ENCODE data around the gene LITAF. TPM values are rescaled to one million over a fixed set of nuclear protein-coding genes. Genes with fewer than 3 reads are reported as not detected.

LITAF gene
- total RNA-seq, 4 donors from 2014 or later: 32.8 to 193 (median 101) TPM

GRCh38 chr16:11536104-11536866 lies 50.4 kb downstream of the LITAF start:
- Histone ChIP-seq H3K4me3 (no peak overlapping the region), H3K36me3 (no peaks in the 10 kb centered on the region), H3K4me1 (peaks cover 0 to 26% (median 11%) of the 10 kb centered on the region in 4 donors), H3K27ac (peak overlapping the region in 1 of 4 donors; percentile 36), H3K27me3 (no peaks in the 10 kb centered on the region), H3K9me3 (no peaks in the 10 kb centered on the region)
- intact Hi-C loops (cut with DNase I; ENCODE audit: low total_unique reads): loop anchor here (5.0 to 10.0 kb wide), 2 partner anchors 106 to 179 kb away; no protein-coding TSS in a partner anchor
- TF ChIP-seq CTCF (IDR thresholded peaks at IDR 0.05) (no peak), POLR2AphosphoS5 (IDR thresholded peaks at IDR 0.05) (no peak), EP300 (IDR thresholded peaks at IDR 0.05; ENCODE audit: low read depth) (no peak), POLR2A (IDR thresholded peaks at IDR 0.05) (no peak)
- DNase-seq: no peak
- in situ Hi-C loops (cut with MboI; ENCODE audit: low pct_ligation_motif_present in 1 of 4, low pct_unique_long_range_greater_than_20kb in 1 of 4, low sequenced_read_pairs in 3 of 4): loop anchor here in 3 of 4 donors (10.0 to 25.0 kb wide), 3 partner anchors 179 to 574 kb away; no protein-coding TSS in a partner anchor
- 90 to 94% methylated on average over 2 to 15 of the region's 15 CpGs for WGBS, 2 donors (ENCODE audit: low coverage in 1 of 2)

DNA sequence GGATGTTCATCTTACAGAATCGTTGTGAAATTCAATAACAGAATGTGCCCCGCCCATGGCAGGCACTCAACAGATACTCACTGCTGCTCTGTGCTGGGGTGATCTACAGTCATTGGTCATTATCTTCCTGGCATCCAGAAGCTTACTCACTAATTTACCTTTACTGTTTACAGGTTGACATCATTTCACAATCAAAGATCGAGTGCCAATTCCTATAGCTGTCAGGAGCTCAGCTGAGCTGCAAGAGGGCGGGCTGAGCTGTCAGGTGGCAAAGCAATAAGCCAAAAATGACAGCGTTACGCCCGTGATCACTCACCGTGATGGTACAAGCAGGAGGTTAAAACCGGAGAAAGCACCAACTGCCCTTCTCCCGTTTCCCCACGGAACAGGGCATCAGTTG lies 51.2 kb downstream of the LITAF start:
- H3K27me3 ChIP-seq: no peaks in the 10 kb centered on the region
- no peaks in the 10 kb centered on the region for H3K36me3 ChIP-seq
- H3K9me3 ChIP-seq: no peaks in the 10 kb centered on the region
- intact Hi-C loops (cut with DNase I; ENCODE audit: low total_unique reads) (loop anchor here (5.0 to 10.0 kb wide), 2 partner anchors 107 to 179 kb away; no protein-coding TSS in a partner anchor), in situ Hi-C loops (cut with MboI; ENCODE audit: low pct_ligation_motif_present in 1 of 4, low pct_unique_long_range_greater_than_20kb in 1 of 4, low sequenced_read_pairs in 3 of 4) (loop anchor here in 3 of 4 donors (10.0 to 25.0 kb wide), 3 partner anchors 179 to 573 kb away; no protein-coding TSS in a partner anchor)
- peak; percentile 34 for DNase-seq
- 62% methylated on average over 11 of the region's 11 CpGs; no CpG with 5 or more reads in 1 of the 2 donors for WGBS, 2 donors (ENCODE audit: low coverage in 1 of 2)
- TF ChIP-seq EP300 (IDR thresholded peaks at IDR 0.05; ENCODE audit: low read depth): no peak
- TF ChIP-seq CTCF (IDR thresholded peaks at IDR 0.05): no peak
- no peak for TF ChIP-seq POLR2A (IDR thresholded peaks at IDR 0.05)
- no peak for TF ChIP-seq POLR2AphosphoS5 (IDR thresholded peaks at IDR 0.05)
- peak overlapping the region in 3 of 4 donors; percentile 10 to 53 (median 36) for H3K27ac ChIP-seq
- H3K4me3 ChIP-seq: no peak overlapping the region
- H3K4me1 ChIP-seq: peaks cover 0 to 26% (median 11%) of the 10 kb centered on the region in 4 donors

- in situ Hi-C loops (cut with MboI; ENCODE audit: low pct_ligation_motif_present in 1 of 4, low pct_unique_long_range_greater_than_20kb in 1 of 4, low sequenced_read_pairs in 3 of 4): loop anchor here in 3 of 4 donors (5.0 to 25.0 kb wide), 4 partner anchors 108 to 572 kb away; no protein-coding TSS in a partner anchor
- TF ChIP-seq EP300 (IDR thresholded peaks at IDR 0.05; ENCODE audit: low read depth) (no peak), POLR2A (IDR thresholded peaks at IDR 0.05) (no peak), POLR2AphosphoS5 (IDR thresholded peaks at IDR 0.05) (no peak)
Observed at GRCh38 chr16:11534262-11534661, 52.5 kb downstream of the LITAF start.

GRCh38 chr16:11533588-11533987 lies 53.1 kb downstream of the LITAF start:
- no peak for TF ChIP-seq EP300 (IDR thresholded peaks at IDR 0.05; ENCODE audit: low read depth)
- TF ChIP-seq CTCF (IDR thresholded peaks at IDR 0.05): no peak
- no peak for TF ChIP-seq POLR2AphosphoS5 (IDR thresholded peaks at IDR 0.05)
- TF ChIP-seq POLR2A (IDR thresholded peaks at IDR 0.05): no peak
- Histone ChIP-seq H3K9me3 (no peaks in the 10 kb centered on the region), H3K4me3 (no peak overlapping the region), H3K4me1 (peaks cover 0 to 26% (median 11%) of the 10 kb centered on the region in 4 donors), H3K27ac (peak overlapping the region in 3 of 4 donors; percentile 36 to 53 (median 37)), H3K27me3 (no peaks in the 10 kb centered on the region), H3K36me3 (no peaks in the 10 kb centered on the region)
- no peak for DNase-seq
- WGBS, 2 donors (ENCODE audit: low coverage in 1 of 2): 59 to 67% methylated on average over 4 to 5 of the region's 5 CpGs
- in situ Hi-C loops (cut with MboI; ENCODE audit: low pct_ligation_motif_present in 1 of 4, low pct_unique_long_range_greater_than_20kb in 1 of 4, low sequenced_read_pairs in 3 of 4): loop anchor here in 3 of 4 donors (5.0 to 25.0 kb wide), 4 partner anchors 109 to 571 kb away; no protein-coding TSS in a partner anchor
- intact Hi-C loops (cut with DNase I; ENCODE audit: low total_unique reads): loop anchor here (10.0 kb wide), 1 partner anchor 181 kb away; no protein-coding TSS in a partner anchor

More at GRCh38 chr16:11534262-11534661, 52.5 kb downstream of the LITAF start:
- H3K27me3 ChIP-seq: no peaks in the 10 kb centered on the region
- peak overlapping the region in 3 of 4 donors; percentile 36 to 53 (median 37) for H3K27ac ChIP-seq
- H3K4me3 ChIP-seq: no peak overlapping the region
- H3K4me1 ChIP-seq: peaks cover 0 to 26% (median 11%) of the 10 kb centered on the region in 4 donors
- intact Hi-C loops (cut with DNase I; ENCODE audit: low total_unique reads): loop anchor here (10.0 kb wide), 1 partner anchor 181 kb away; no protein-coding TSS in a partner anchor
- H3K9me3 ChIP-seq: no peaks in the 10 kb centered on the region
- no peaks in the 10 kb centered on the region for H3K36me3 ChIP-seq
- DNase-seq: no peak
- 70% methylated on average over 2 of the region's 2 CpGs; no CpG with 5 or more reads in 1 of the 2 donors for WGBS, 2 donors (ENCODE audit: low coverage in 1 of 2)
